Stomach (tissue), 4 donors: ENCODE measurements around the gene MOB3B.

Experiments
- EP300 ChIP-seq: sonication (generic); formaldehyde crosslinking; IDR thresholded peaks from one replicate; pipeline ENCODE4 v1.6.1; 2017; ENCODE audit warnings: antibody characterized with exemption
- POLR2A ChIP-seq, 4 donors: fragments of 450-650 bp; IDR thresholded peaks; one replicate each; pipeline ENCODE4 v1.6.1; 2016; ENCODE audit warnings: antibody characterized with exemption in 4 of 4, control low read depth in 2 of 4, mild to moderate bottlenecking in 1 of 4, moderate library complexity in 1 of 4
- POLR2AphosphoS5 ChIP-seq, 3 donors: sonication (generic); formaldehyde crosslinking; IDR thresholded peaks; one replicate each; pipeline ENCODE4 v1.6.1; 2016; ENCODE audit warnings: antibody characterized with exemption in 3 of 3
- TF ChIP-seq, protein P1 (sequence below), 7 experiments: fragments of 450-650 bp in 4 of 7; fragments of 200-600 bp in 3 of 7; sonication (generic) in 3 of 7; IDR thresholded peaks; one replicate each; pipeline ENCODE4 v1.5.1; 2016 to 2019; ENCODE audit warnings: antibody characterized with exemption in 7 of 7, control low read depth in 2 of 7, mild to moderate bottlenecking in 1 of 7

DNA sequence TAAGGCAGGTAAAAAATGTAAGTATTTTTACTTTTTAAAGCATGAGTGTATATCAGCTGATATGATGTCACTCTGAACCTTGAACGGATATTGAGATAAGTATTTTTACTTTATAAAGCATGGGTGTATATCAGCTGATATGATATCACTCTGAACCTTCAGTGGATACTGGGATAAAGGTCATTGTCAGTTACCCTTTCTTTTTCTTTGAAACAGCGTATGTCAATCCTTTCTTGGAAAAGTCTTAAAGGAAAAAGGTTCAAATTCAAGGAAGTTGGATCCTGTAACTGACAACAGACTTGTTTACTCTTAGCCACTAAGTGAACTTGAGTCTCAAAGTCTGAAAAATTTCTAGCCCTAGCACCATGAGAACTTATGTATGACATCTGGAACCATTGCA, 67.2 kb downstream of the MOB3B start:
- TF ChIP-seq, protein P1, sequence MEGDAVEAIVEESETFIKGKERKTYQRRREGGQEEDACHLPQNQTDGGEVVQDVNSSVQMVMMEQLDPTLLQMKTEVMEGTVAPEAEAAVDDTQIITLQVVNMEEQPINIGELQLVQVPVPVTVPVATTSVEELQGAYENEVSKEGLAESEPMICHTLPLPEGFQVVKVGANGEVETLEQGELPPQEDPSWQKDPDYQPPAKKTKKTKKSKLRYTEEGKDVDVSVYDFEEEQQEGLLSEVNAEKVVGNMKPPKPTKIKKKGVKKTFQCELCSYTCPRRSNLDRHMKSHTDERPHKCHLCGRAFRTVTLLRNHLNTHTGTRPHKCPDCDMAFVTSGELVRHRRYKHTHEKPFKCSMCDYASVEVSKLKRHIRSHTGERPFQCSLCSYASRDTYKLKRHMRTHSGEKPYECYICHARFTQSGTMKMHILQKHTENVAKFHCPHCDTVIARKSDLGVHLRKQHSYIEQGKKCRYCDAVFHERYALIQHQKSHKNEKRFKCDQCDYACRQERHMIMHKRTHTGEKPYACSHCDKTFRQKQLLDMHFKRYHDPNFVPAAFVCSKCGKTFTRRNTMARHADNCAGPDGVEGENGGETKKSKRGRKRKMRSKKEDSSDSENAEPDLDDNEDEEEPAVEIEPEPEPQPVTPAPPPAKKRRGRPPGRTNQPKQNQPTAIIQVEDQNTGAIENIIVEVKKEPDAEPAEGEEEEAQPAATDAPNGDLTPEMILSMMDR (IDR thresholded peaks at IDR 0.05) = no peak
- TF ChIP-seq POLR2AphosphoS5 (IDR thresholded peaks at IDR 0.05) (no peak), POLR2A (IDR thresholded peaks at IDR 0.05) (no peak), EP300 (no peak)
